PC-3 (cell line): Measurements from ENCODE around the gene SLC12A8.

Experiments used
- EZH2phosphoT487 ChIP-seq: fragments of 300-600 bp; sonication (generic); IDR thresholded peaks from 2 replicates; pipeline ENCODE4 v1.6.1; 2018; ENCODE audit warnings: mild to moderate bottlenecking, antibody characterized with exemption, low read length, borderline replicate concordance
- TF ChIP-seq, protein P1 (sequence below): fragments of 300-600 bp; sonication (generic); conservative IDR thresholded peaks from 2 replicates; pipeline ENCODE4 v1.5.1; 2017; ENCODE audit warnings: antibody characterized with exemption, low read depth, mild to moderate bottlenecking, low read length

DNA sequence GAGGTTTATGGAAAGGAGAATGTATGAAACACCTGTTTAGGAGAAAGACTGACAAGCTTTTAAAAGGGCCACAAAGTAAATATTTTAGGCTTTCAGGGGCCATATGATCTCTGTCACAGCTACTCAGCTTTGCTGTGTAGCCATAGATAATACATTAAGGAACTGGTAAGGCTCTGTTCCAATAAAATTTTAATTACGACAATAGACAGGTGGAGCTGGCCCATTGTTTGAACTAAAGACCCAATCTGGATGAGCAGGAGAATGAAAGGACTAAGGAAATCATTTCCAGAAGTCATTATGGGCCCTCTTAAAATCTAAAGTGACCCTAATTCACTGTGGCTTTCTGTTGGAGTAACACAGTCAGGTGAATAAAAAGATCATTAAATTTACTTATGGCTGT lies 48.5 kb upstream of the SLC12A8 start:
- TF ChIP-seq, protein P1, sequence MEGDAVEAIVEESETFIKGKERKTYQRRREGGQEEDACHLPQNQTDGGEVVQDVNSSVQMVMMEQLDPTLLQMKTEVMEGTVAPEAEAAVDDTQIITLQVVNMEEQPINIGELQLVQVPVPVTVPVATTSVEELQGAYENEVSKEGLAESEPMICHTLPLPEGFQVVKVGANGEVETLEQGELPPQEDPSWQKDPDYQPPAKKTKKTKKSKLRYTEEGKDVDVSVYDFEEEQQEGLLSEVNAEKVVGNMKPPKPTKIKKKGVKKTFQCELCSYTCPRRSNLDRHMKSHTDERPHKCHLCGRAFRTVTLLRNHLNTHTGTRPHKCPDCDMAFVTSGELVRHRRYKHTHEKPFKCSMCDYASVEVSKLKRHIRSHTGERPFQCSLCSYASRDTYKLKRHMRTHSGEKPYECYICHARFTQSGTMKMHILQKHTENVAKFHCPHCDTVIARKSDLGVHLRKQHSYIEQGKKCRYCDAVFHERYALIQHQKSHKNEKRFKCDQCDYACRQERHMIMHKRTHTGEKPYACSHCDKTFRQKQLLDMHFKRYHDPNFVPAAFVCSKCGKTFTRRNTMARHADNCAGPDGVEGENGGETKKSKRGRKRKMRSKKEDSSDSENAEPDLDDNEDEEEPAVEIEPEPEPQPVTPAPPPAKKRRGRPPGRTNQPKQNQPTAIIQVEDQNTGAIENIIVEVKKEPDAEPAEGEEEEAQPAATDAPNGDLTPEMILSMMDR = no peak
- no peak for TF ChIP-seq EZH2phosphoT487
